Skin epidermis (tissue), 12 donors: ENCODE measurements around the gene PCNT.
"Not testable (repeated sequence)": the region's sequence is repeated elsewhere in the genome, so short reads cannot be mapped to it uniquely, and the experiment has no call there.

ENCODE experiments used
- H3K27ac ChIP-seq, 21 experiments: fragments of 200-600 bp; sonication (generic) in 11 of 21; one replicate each; pipeline ENCODE4 v1.5.0; 2020; ENCODE audit warnings: mild to moderate bottlenecking in 3 of 21, inconsistent platforms in 2 of 21, moderate library complexity in 2 of 21
- H3K4me3 ChIP-seq, 7 experiments: fragments of 200-600 bp; sonication (generic) in 2 of 7; one replicate each; pipeline ENCODE4 v1.5.0; 2020; ENCODE audit warnings: inconsistent platforms in 2 of 7, mild to moderate bottlenecking in 2 of 7, moderate library complexity in 1 of 7

PCNT gene

DNA sequence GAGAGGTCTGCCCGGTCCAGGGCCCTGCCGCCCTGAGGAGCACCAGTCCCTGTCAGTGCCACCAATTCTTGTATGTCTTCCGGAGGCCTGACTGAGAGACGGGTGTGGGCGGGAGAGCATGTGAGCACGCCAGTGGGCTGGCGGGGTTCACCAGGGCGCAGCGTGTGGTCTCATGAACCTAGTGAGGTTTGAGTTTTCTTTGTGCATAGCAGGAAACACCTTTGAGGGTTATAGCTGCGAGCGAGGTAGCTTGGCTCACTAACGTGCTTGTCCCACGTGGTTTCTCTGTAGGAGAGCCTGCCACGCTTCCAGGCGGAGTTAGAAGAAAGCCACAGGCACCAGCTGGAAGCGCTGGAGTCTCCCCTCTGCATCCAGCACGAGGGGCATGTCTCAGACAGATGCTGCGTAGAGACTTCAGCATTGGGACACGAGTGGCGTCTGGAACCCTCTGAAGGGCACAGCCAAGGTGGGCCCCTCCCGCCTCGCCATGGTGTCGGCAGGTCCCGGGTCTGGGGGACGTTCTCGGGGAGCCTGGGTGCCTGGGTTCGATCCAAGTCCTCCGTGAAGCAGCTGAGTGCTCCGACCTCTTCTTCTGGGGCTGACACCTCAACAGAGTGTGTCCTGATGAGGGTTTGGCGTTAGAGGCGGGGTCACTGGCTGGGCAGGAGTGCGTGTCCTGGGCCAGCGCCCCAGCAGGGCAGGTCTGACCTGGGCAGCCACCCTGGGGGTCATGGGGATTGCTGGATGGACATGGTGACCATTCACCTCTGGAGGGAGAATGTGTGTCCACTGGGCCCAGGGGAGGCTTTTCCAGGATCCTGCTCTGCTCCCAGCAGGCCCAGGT is 31.4 kb downstream of the PCNT start:
- peak overlapping the region in 1 of 21 experiments; percentile 51 for H3K27ac ChIP-seq

GRCh38 chr21:46356005-46356338 is 32.0 kb downstream of the PCNT start:
- peak overlapping the region in 1 of 21 experiments; percentile 51 for H3K27ac ChIP-seq
- no peak overlapping the region for H3K4me3 ChIP-seq

More for the DNA sequence above, 31.4 kb downstream of the PCNT start:
- H3K4me3 ChIP-seq, result no peak overlapping the region

- H3K4me3 ChIP-seq, result no peak overlapping the region
- no peak overlapping the region for H3K27ac ChIP-seq
These were observed 32.8 kb downstream of the PCNT start for GRCh38 chr21:46356494-46357334.

- Histone ChIP-seq H3K4me3 (no peak overlapping the region), H3K27ac (no peak overlapping the region)
These were observed 33.3 kb downstream of the PCNT start for GRCh38 chr21:46357335-46357604.

- H3K4me3 ChIP-seq, result no peak overlapping the region
- no peak overlapping the region for H3K27ac ChIP-seq
These were observed 33.9 kb downstream of the PCNT start for GRCh38 chr21:46357684-46358425.

GRCh38 chr21:46361176-46361575 is 37.2 kb downstream of the PCNT start:
- Histone ChIP-seq H3K27ac (no peak overlapping the region), H3K4me3 (no peak overlapping the region)

GRCh38 chr21:46361935-46362334 is 38.0 kb downstream of the PCNT start:
- no peak overlapping the region for H3K4me3 ChIP-seq

DNA sequence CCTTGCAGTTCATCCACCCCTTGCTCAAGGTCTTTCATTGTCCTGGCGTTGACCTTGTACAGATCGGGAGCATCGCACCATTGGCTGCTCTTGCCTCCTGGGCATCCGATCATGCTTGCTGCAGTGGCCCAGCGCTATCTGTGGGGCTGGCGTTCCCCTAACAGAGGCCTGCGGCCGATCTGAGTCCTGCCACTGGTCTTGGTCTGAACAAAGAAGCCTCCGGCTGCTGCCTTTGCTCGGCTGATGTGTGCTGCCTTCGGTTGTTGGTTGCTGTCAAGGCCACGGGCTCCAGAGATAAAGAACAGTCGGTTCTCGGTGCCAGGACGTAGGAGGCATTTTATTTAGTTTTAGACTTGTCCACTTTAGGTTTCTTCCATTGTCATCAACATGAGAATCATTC is 39.0 kb downstream of the PCNT start:
- H3K4me3 ChIP-seq, result no peak overlapping the region
- no peak overlapping the region for H3K27ac ChIP-seq

More at GRCh38 chr21:46361935-46362334, 38.0 kb downstream of the PCNT start:
- no peak overlapping the region for H3K27ac ChIP-seq

DNA sequence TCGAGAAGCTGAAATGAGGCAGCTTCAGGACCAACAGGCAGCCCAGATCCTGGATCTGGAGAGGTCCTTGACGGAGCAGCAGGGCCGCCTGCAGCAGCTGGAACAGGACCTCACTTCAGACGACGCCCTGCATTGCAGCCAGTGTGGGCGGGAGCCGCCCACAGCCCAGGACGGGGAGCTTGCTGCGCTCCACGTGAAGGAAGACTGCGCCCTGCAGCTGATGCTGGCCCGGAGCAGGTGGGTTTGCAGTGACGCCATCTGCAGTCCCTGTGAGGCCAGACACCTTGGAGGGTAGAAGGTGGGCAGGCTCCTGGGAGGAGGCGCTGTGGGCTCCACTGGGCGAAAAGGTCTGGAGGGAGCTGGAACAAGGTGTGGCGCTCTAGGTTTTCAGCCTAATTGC is 39.7 kb downstream of the PCNT start:
- H3K27ac ChIP-seq, result no peak overlapping the region
- no peak overlapping the region for H3K4me3 ChIP-seq

DNA sequence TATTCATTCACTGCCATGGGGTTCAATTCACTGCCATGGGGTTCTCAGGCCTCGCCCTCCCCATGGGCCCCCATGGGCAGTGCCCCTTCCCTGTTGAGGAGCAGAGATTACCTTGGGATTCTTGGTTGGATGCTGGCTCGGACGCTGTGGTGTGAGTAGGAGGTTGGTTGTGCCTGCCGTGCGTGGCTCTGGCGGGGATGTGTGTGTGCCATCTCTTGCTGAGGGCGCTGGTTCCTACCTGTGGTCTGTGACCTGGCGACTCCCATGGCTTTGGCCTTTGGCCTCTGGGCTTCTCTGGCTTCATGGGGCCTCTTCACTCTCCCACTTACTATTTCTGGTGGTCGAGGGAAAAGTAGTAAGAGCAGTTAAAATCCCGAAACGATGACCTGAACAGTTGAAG is 42.1 kb downstream of the PCNT start:
- Histone ChIP-seq H3K27ac (no peak overlapping the region), H3K4me3 (no peak overlapping the region)

- Histone ChIP-seq H3K27ac (no peak overlapping the region), H3K4me3 (no peak overlapping the region)
These were observed 42.6 kb downstream of the PCNT start for GRCh38 chr21:46366561-46366960.

DNA sequence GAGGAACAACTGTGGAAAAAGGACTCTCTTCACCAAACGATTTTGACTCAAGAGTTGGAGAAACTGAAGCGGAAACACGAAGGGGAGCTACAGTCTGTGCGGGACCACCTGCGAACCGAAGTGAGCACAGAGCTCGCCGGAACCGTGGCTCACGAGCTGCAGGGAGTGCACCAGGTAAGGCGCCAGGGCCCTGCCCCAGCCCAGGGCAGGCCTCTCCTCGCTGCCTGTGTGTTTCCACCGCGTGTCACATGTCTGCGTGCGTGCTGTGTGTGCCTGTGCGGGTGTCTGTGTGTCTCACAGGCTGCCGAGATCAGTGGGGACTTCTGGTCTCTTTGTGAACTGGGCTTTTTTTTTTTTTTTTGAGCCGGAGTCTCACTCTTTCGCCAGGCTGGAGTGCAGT is 43.0 kb downstream of the PCNT start:
- Histone ChIP-seq H3K27ac (no peak overlapping the region), H3K4me3 (no peak overlapping the region)

GRCh38 chr21:46368533-46369285 is 44.8 kb downstream of the PCNT start:
- Histone ChIP-seq H3K27ac (peak overlapping the region in 1 of 21 experiments; percentile 35), H3K4me3 (no peak overlapping the region)

- no peak overlapping the region for H3K4me3 ChIP-seq
- H3K27ac ChIP-seq, result no peak overlapping the region
These were observed 45.7 kb downstream of the PCNT start for GRCh38 chr21:46369520-46370235.

- Histone ChIP-seq H3K4me3 (no peak overlapping the region), H3K27ac (no peak overlapping the region)
These were observed 47.5 kb downstream of the PCNT start for GRCh38 chr21:46371204-46372013.

GRCh38 chr21:46372014-46372485 is 48.1 kb downstream of the PCNT start:
- Histone ChIP-seq H3K27ac (no peak overlapping the region), H3K4me3 (no peak overlapping the region)

DNA sequence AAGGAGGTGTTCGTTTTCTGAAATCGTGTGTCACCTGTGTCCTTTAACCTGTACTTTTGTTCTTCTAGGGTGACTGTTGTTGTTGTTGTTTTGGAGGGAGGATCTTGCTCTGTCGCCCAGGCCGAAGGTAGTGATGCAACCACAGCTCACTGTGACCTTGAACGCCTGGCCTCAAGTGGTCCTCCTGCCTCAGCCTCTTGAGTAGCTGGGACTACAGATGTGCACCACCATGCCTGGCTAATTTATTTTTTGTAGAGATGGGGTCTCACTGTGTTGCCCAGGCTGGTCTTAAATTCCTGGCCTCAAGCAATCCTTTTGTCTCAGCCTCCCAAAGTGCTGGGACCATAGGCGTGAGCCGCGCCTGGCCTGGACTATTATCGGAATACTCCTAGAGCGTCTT is 49.0 kb downstream of the PCNT start:
- H3K27ac ChIP-seq, H3K4me3 ChIP-seq: not testable (repeated sequence)

- H3K27ac ChIP-seq, result no peak overlapping the region
- no peak overlapping the region for H3K4me3 ChIP-seq
These were observed 50.9 kb downstream of the PCNT start for GRCh38 chr21:46374761-46375389.
